ENCODE data around the gene GRID1.

GRCh38 chr10:86151613-86152012 is 215.0 kb downstream of the GRID1 start:
- TF ChIP-seq CTCF (IDR thresholded peaks at IDR 0.05; ENCODE audit: low read length) (no peak), EZH2 (optimal IDR thresholded peaks at IDR 0.05; ENCODE audit: low read depth, low read length) (no peak)
